ENCODE results near the gene WNT7A. TPM values are rescaled to one million over a fixed set of nuclear protein-coding genes. Genes with fewer than 3 reads are reported as not detected.

WNT7A gene
- total and polyA plus RNA-seq, 2 donors (not counting 3 experiments of a cell fraction or from before 2014, with no cell fraction given) = not detected

- ChIA-PET CTCF (interaction anchor here (1.2 kb wide), 1 partner anchor 226 kb away, joined by 4 read pairs; no protein-coding TSS in a partner anchor), POLR2A (no interaction called here)
- BruUV-seq (replicated peaks) = no TSS peak
- no peak for DNase-seq (ENCODE audit: low read depth, low spot score)
- Histone ChIP-seq H3K4me1 (ENCODE audit: control insufficient read depth, extremely low read depth, insufficient read depth, low read length) (no peaks in the 10 kb centered on the region), H3K36me3 (ENCODE audit: control insufficient read depth in 2 of 2, extremely low read depth in 1 of 2, insufficient read depth in 2 of 2, low read length in 2 of 2) (no peaks in the 10 kb centered on the region), H3K27me3 (ENCODE audit: control insufficient read depth in 2 of 2, insufficient read depth in 2 of 2, low read length in 2 of 2) (peaks cover 28 to 37% of the 10 kb centered on the region in 2 experiments), H3K4me3 (replicated peaks in 1 of 3; ENCODE audit: insufficient read depth in 1 of 3, low read depth in 1 of 3, low read length in 3 of 3) (no peak overlapping the region), H2AFZ (ENCODE audit: low read depth, low read length) (no peak overlapping the region), H4K20me1 (replicated peaks; ENCODE audit: control insufficient read depth, extremely low read depth, insufficient read depth, low read length) (no peaks in the 10 kb centered on the region), H3K27ac (ENCODE audit: insufficient read depth, low read depth, low read length) (no peak overlapping the region), H3K9me1 (replicated peaks; ENCODE audit: control insufficient read depth, extremely low read depth, insufficient read depth, low read length) (no peaks in the 10 kb centered on the region), H3K79me2 (ENCODE audit: control insufficient read depth, insufficient read depth, low read length) (no peaks in the 10 kb centered on the region), H3K9me3 (replicated peaks; ENCODE audit: control insufficient read depth, insufficient read depth, low read length) (no peaks in the 10 kb centered on the region), H3K9ac (replicated peaks; ENCODE audit: extremely low read depth, insufficient read depth, low read length) (no peak overlapping the region), H3K4me2 (ENCODE audit: insufficient read depth, low read length) (no peak overlapping the region)
- TF ChIP-seq, protein P1, sequence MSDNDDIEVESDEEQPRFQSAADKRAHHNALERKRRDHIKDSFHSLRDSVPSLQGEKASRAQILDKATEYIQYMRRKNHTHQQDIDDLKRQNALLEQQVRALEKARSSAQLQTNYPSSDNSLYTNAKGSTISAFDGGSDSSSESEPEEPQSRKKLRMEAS (IDR thresholded peaks at IDR 0.05; ENCODE audit: insufficient read depth, insufficient read length) = no peak
- no peak for TF ChIP-seq GATA2 (IDR thresholded peaks at IDR 0.05; ENCODE audit: insufficient read depth, insufficient read length, low read depth, low read length)
- TF ChIP-seq FOS (IDR thresholded peaks at IDR 0.05; ENCODE audit: borderline replicate concordance, insufficient read depth, low read length) = no peak
- TF ChIP-seq POLR2AphosphoS5 (IDR thresholded peaks at IDR 0.05; ENCODE audit: insufficient read depth, low read depth, low read length) = no peak
- TF ChIP-seq EZH2 (IDR thresholded peaks at IDR 0.05; ENCODE audit: borderline replicate concordance, low read depth, low read length, severe bottlenecking) = no peak
- no peak for TF ChIP-seq MYC (IDR thresholded peaks at IDR 0.05; ENCODE audit: low read depth, low read length)
- no peak for TF ChIP-seq CTCF (IDR thresholded peaks at IDR 0.05; ENCODE audit: extremely low read depth in 1 of 2, insufficient read depth in 1 of 2, low read depth in 1 of 2, low read length in 2 of 2)
- no peak for TF ChIP-seq POLR2A (IDR thresholded peaks at IDR 0.05; ENCODE audit: low read depth, low read length)
- no peak for TF ChIP-seq JUN (IDR thresholded peaks at IDR 0.05; ENCODE audit: borderline replicate concordance, insufficient read depth, insufficient read length, low read depth)
- FAIRE-seq = no peak
- dilution Hi-C loops (cut with MboI; ENCODE audit: extremely low pct_ligation_motif_present, low sequenced_read_pairs) (no loop called here), intact Hi-C loops (cut with micrococcal nuclease) (loop anchor here (10.0 kb wide), 1 partner anchor 398 kb away; the partner anchor contains the start of gene HDAC11)
These were observed 3.0 kb upstream of the WNT7A start for GRCh38 chr3:13882876-13883275.
